Spleen (tissue), 11 donors: ENCODE data around the gene DYSF. TPM values are rescaled to one million over a fixed set of nuclear protein-coding genes. Genes with fewer than 3 reads are reported as not detected.
A peak's percentile ranks its signal among the peaks of the same experiment; 100 is the strongest.

Experiments
- DNase-seq: peaks from one replicate; pipeline ENCODE4 v3.0.0-alpha.2; 2020
- H3K27ac ChIP-seq, 8 donors: fragments of 200-600 bp; sonication (generic) in 7 of 8; 1 replicate in 4 of 8; 2 replicates in 4 of 8; pipeline versions ENCODE4 v1.5.0 to v1.8.0; 2016 to 2021; ENCODE audit warnings: inconsistent platforms in 4 of 8, mild to moderate bottlenecking in 4 of 8, moderate library complexity in 1 of 8
- H3K27me3 ChIP-seq, 7 donors: fragments of 200-600 bp; sonication (generic) in 6 of 7; replicated peaks in 1 of 7; 1 replicate in 4 of 7; 2 replicates in 3 of 7; pipeline versions ENCODE4 v1.5.0 to v1.8.0; 2016 to 2021; ENCODE audit warnings: inconsistent platforms in 3 of 7, mild to moderate bottlenecking in 1 of 7
- H3K36me3 ChIP-seq, 6 donors: fragments of 200-600 bp; sonication (generic) in 5 of 6; 1 replicate in 4 of 6; 2 replicates in 2 of 6; pipeline versions ENCODE4 v1.5.0 to v1.8.0; 2016 to 2021; ENCODE audit warnings: inconsistent platforms in 2 of 6
- H3K4me1 ChIP-seq, 6 donors: fragments of 200-600 bp; sonication (generic) in 5 of 6; 1 replicate in 3 of 6; 2 replicates in 3 of 6; pipeline versions ENCODE4 v1.5.0 to v1.8.0; 2016 to 2021; ENCODE audit warnings: inconsistent platforms in 3 of 6
- H3K4me3 ChIP-seq, 8 donors: fragments of 200-600 bp; sonication (generic) in 7 of 8; 1 replicate in 4 of 8; 2 replicates in 4 of 8; pipeline versions ENCODE4 v1.5.0 to v1.8.0; 2016 to 2021; ENCODE audit warnings: inconsistent platforms in 4 of 8, mild to moderate bottlenecking in 4 of 8, moderate library complexity in 2 of 8
- H3K9me3 ChIP-seq, 8 donors: fragments of 200-600 bp; sonication (generic) in 7 of 8; 1 replicate in 4 of 8; 2 replicates in 4 of 8; pipeline versions ENCODE4 v1.5.0 to v1.8.0; 2016 to 2021; ENCODE audit warnings: inconsistent platforms in 4 of 8
- CTCF ChIP-seq, 11 experiments: fragments of 200-600 bp in 7 of 11; fragments of 450-650 bp in 4 of 11; sonication (generic) in 4 of 11; IDR thresholded peaks in 8 of 11; conservative IDR thresholded peaks in 3 of 11; 1 replicate in 7 of 11; 2 replicates in 4 of 11; pipeline versions ENCODE4 v1.4.0 to v1.8.0; 2016 to 2021; ENCODE audit warnings: antibody characterized with exemption in 11 of 11, inconsistent platforms in 4 of 11, mild to moderate bottlenecking in 1 of 11
- POLR2A ChIP-seq, 3 donors: fragments of 450-650 bp; IDR thresholded peaks; one replicate each; pipeline ENCODE4 v1.5.1; 2017; ENCODE audit warnings: antibody characterized with exemption in 3 of 3, mild to moderate bottlenecking in 1 of 3
- POLR2AphosphoS5 ChIP-seq, 3 donors: sonication (generic); formaldehyde crosslinking; IDR thresholded peaks; one replicate each; pipeline ENCODE4 v1.5.1; 2017; ENCODE audit warnings: antibody characterized with exemption in 3 of 3
- WGBS, 5 donors: extraction: QIAGEN DNeasy Blood & Tissue Kit in 3 of 5; methylation state at CpG; one replicate each; pipeline versions ENCODE4 v1.1.5 to v1.1.7; 2013 to 2018; 5-methylcytosine and 5-hydroxymethylcytosine counted together
- intact Hi-C: fragments of 100-400 bp; cut with DNase I; formaldehyde crosslinking; loops from one replicate; pipeline ENCODE4 v1.15.0; 2023; ENCODE audit warnings: low total_unique reads
- polyA plus RNA-seq, 3 donors: library from polyadenylated mRNA; stranded (reverse); fragments of 200-250 nt; gene quantifications; one replicate each; pipeline ENCODE4 v1.2.1, GENCODE V29; 2013
- total RNA-seq, 7 donors: library from RNA; depleted of rRNA in 3 of 7; stranded (reverse); fragments of >200 nt in 3 of 7; fragmentation: NEBNext Ultra II Directional in 4 of 7; extraction: Animal tissue kit (Norgen Biotek cat#: 25700) in 4 of 7; gene quantifications; one replicate each; pipeline versions ENCODE4 v1.1.0 to v1.2.1, GENCODE V29; 2016 to 2021
- donor health status: healthy with polysubstance abuse.
- donor health status: DM: no; HTN: no; CAD: no; lungs with moderate emphysema.
- donor health status: DM: no; HTN: no; CAD: no.
- donor health status: Bipolar disorder and iron deficiency.
- donor health status: healthy.
- donor health status: DM: no; HTN: no; CAD: no.
- donor health status: DM: yes; HTN: yes; CAD: no.

DYSF gene
- total and polyA plus RNA-seq, 10 donors, result 4.0 to 287 (median 124) TPM

DNA sequence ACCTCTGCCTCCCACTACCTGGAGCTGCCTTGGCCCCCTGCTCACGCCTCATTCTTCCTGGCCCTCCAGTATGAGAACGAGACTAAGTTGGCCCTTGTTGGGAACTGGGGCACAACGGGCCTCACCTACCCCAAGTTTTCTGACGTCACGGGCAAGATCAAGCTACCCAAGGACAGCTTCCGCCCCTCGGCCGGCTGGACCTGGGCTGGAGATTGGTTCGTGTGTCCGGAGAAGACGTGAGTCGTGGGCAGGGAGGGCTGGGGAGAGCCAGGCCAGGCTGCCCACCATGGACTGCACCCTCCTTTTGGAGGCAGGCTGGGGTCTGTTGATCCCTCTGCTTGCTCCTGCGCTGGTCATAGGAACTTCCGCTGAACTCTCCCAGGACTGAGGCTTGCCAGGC lies 114.7 kb downstream of the DYSF start:
- H3K36me3 ChIP-seq, result peaks cover 0 to 100% (median 20%) of the 10 kb centered on the region in 6 donors

GRCh38 chr2:71570511-71570910 lies 117.2 kb downstream of the DYSF start:
- WGBS, 5 donors, result 97 to 98% (median 97%) methylated on average over 9 to 10 of the region's 10 CpGs
- H3K9me3 ChIP-seq, result no peaks in the 10 kb centered on the region
- no peak for DNase-seq

More for the DNA sequence above, 114.7 kb downstream of the DYSF start:
- H3K4me1 ChIP-seq, result peaks cover 0 to 3% (median 0%) of the 10 kb centered on the region in 6 donors
- no peak overlapping the region for H3K4me3 ChIP-seq
- H3K9me3 ChIP-seq, result no peaks in the 10 kb centered on the region
- DNase-seq, result no peak
- H3K27ac ChIP-seq, result no peak overlapping the region
- no peaks in the 10 kb centered on the region for H3K27me3 ChIP-seq
- TF ChIP-seq POLR2AphosphoS5 (IDR thresholded peaks at IDR 0.05), result peak in 1 of 3 donors; percentile 59
- TF ChIP-seq CTCF (IDR thresholded peaks at IDR 0.05 in 8 of 11, conservative IDR thresholded peaks at IDR 0.05 in 3 of 11), result no peak
- no peak for TF ChIP-seq POLR2A (IDR thresholded peaks at IDR 0.05)
- intact Hi-C loops, result no loop called here
- WGBS, 5 donors, result 88 to 94% (median 90%) methylated on average over 14 of the region's 14 CpGs

GRCh38 chr2:71570951-71571460 lies 117.6 kb downstream of the DYSF start:
- Histone ChIP-seq H3K36me3 (peaks cover 0 to 100% (median 20%) of the 10 kb centered on the region in 6 donors), H3K4me3 (no peak overlapping the region), H3K4me1 (peaks cover 0 to 30% (median 6%) of the 10 kb centered on the region in 6 donors), H3K27ac (no peak overlapping the region), H3K9me3 (no peaks in the 10 kb centered on the region), H3K27me3 (no peaks in the 10 kb centered on the region)
- intact Hi-C loops, result no loop called here
- 85 to 93% (median 91%) methylated on average over 1 to 2 of the region's 2 CpGs for WGBS, 5 donors
- TF ChIP-seq POLR2A (IDR thresholded peaks at IDR 0.05) (no peak), POLR2AphosphoS5 (IDR thresholded peaks at IDR 0.05) (no peak), CTCF (IDR thresholded peaks at IDR 0.05 in 8 of 11, conservative IDR thresholded peaks at IDR 0.05 in 3 of 11) (no peak)
- no peak for DNase-seq

More at GRCh38 chr2:71570511-71570910, 117.2 kb downstream of the DYSF start:
- H3K4me1 ChIP-seq, result peaks cover 0 to 25% (median 6%) of the 10 kb centered on the region in 6 donors
- H3K27ac ChIP-seq, result no peak overlapping the region
- H3K36me3 ChIP-seq, result peaks cover 0 to 100% (median 20%) of the 10 kb centered on the region in 6 donors
- TF ChIP-seq CTCF (IDR thresholded peaks at IDR 0.05 in 8 of 11, conservative IDR thresholded peaks at IDR 0.05 in 3 of 11) (no peak), POLR2AphosphoS5 (IDR thresholded peaks at IDR 0.05) (peak in 1 of 3 donors; percentile 63)
- intact Hi-C loops, result no loop called here
- no peak overlapping the region for H3K4me3 ChIP-seq
- H3K27me3 ChIP-seq, result no peaks in the 10 kb centered on the region

- DNase-seq, result no peak
- Histone ChIP-seq H3K4me1 (peaks cover 0 to 31% (median 6%) of the 10 kb centered on the region in 6 donors), H3K9me3 (no peaks in the 10 kb centered on the region), H3K27ac (no peak overlapping the region), H3K4me3 (no peak overlapping the region), H3K27me3 (no peaks in the 10 kb centered on the region), H3K36me3 (peaks cover 0 to 100% (median 20%) of the 10 kb centered on the region in 6 donors)
- 67 to 100% (median 86%) methylated on average over 1 of the region's 1 CpG; no CpG with 5 or more reads in 1 of the 5 donors for WGBS, 5 donors
- TF ChIP-seq POLR2AphosphoS5 (IDR thresholded peaks at IDR 0.05) (no peak), POLR2A (IDR thresholded peaks at IDR 0.05) (no peak), CTCF (IDR thresholded peaks at IDR 0.05 in 8 of 11, conservative IDR thresholded peaks at IDR 0.05 in 3 of 11) (no peak)
- intact Hi-C loops, result no loop called here
Observed at GRCh38 chr2:71571945-71572344, 118.6 kb downstream of the DYSF start.
